ENCODE measurements around the gene MDM2. TPM values are rescaled to one million over a fixed set of nuclear protein-coding genes. Genes with fewer than 3 reads are reported as not detected.

The MDM2 gene
- total and polyA plus RNA-seq, 9 of the 15 experiments (the other 6 are each of a cell fraction or from before 2014, with no cell fraction given), result 13.6 to 100 (median 49.0) TPM

GRCh38 chr12:68807576-68808387, at the start of gene MDM2 (continued):
- TF ChIP-seq CTCF (IDR thresholded peaks at IDR 0.05 in 2 of 3, conservative IDR thresholded peaks at IDR 0.05 in 1 of 3; ENCODE audit: insufficient read depth in 2 of 3, low read depth in 1 of 3, low read length in 3 of 3), result peak; percentile 69 to 74 (median 69)
- TF ChIP-seq NR1H2 (CRISPR knock-in tag; IDR thresholded peaks at IDR 0.05), result 0 out of 2 replicates have a peak, but pooled peaks have one; percentile 70
- no peak for TF ChIP-seq HDAC6 (IDR thresholded peaks at IDR 0.05; ENCODE audit: low read depth, low read length)
- peak; percentile 66; the same call in 1 of the 2 replicates for TF ChIP-seq ZBED1 (IDR thresholded peaks at IDR 0.05)
- no peak for TF ChIP-seq NCOA1 (IDR thresholded peaks at IDR 0.05; ENCODE audit: low read depth)
- TF ChIP-seq KAT7 (CRISPR knock-in tag; IDR thresholded peaks at IDR 0.05; ENCODE audit: borderline replicate concordance), result peak; percentile 34; the same call in 1 of the 2 replicates
- TF ChIP-seq NFYB (IDR thresholded peaks at IDR 0.05; ENCODE audit: extremely low read depth, insufficient read length), result peak; percentile 7
- TF ChIP-seq HMGXB4 (CRISPR knock-in tag; IDR thresholded peaks at IDR 0.05), result no peak
- TF ChIP-seq MAFG (tag; conservative IDR thresholded peaks at IDR 0.05), result no peak
- TF ChIP-seq THAP12 (CRISPR knock-in tag; IDR thresholded peaks at IDR 0.05), result peak; percentile 86
- TF ChIP-seq POLR2G (IDR thresholded peaks at IDR 0.05; ENCODE audit: low read depth, low read length), result peak; percentile 96
- TF ChIP-seq RNF219 (CRISPR knock-in tag; IDR thresholded peaks at IDR 0.05), result no peak
- no peak for TF ChIP-seq MTF1 (CRISPR knock-in tag; IDR thresholded peaks at IDR 0.05; ENCODE audit: borderline replicate concordance)
- TF ChIP-seq SNRNP70 (optimal IDR thresholded peaks at IDR 0.05; ENCODE audit: low read depth, low read length), result no peak
- no peak for TF ChIP-seq MCM7 (IDR thresholded peaks at IDR 0.05)
- TF ChIP-seq ETV1 (tag; conservative IDR thresholded peaks at IDR 0.05; ENCODE audit: low read depth), result no peak
- no peak for TF ChIP-seq ZFP36 (IDR thresholded peaks at IDR 0.05; ENCODE audit: low read depth, low read length, partially characterized antibody)
- TF ChIP-seq MXI1 (IDR thresholded peaks at IDR 0.05; ENCODE audit: low read depth, low read length), result 0 out of 2 replicates have a peak, but pooled peaks have one; percentile 44
- peak; percentile 34; the same call in 1 of the 2 replicates for TF ChIP-seq LCOR (CRISPR knock-in tag; IDR thresholded peaks at IDR 0.05)
- TF ChIP-seq FOSL1 (tag; conservative IDR thresholded peaks at IDR 0.05), result no peak

Data from K562 (cell line).